WI38 (cell line): ENCODE results near the gene BRIX1.
"Not testable (repeated sequence)": the region's sequence is repeated elsewhere in the genome, so short reads cannot be mapped to it uniquely, and the experiment has no call there.

Experiments
- H3K4me3 ChIP-seq: 2 replicates; pipeline ENCODE4 v1.5.1; 2011; ENCODE audit warnings: low read depth, mild to moderate bottlenecking, control low read depth, low read length
- TF ChIP-seq, protein P1 (sequence below): IDR thresholded peaks from 2 replicates; pipeline ENCODE4 v1.5.1; 2012; ENCODE audit warnings: low read depth, mild to moderate bottlenecking, control low read depth, low read length

BRIX1 gene

DNA sequence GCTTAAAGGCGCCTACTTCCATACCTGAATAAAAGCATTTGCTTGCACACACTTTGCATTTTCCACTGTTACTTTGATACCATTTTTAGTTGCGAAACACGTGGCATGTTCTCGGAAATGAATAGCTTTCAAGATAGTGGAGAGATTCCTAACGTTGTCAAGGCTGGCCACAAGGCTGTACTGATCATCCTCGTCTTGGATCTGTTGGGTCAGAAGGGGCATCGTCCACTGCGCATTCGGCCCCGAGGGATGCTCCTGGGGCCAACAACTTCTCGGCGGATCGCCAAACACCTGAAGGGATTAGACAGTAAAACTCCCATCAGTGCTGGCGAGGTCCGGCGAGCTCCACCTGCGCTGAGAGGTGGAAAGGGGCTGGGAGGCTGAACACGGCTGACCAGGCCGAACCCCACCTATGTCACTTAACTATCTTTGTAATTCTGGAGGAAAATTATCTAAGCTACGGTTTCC is 806 bp upstream of the BRIX1 start:
- H3K4me3 ChIP-seq: peak overlapping the region; percentile 98
- TF ChIP-seq, protein P1, sequence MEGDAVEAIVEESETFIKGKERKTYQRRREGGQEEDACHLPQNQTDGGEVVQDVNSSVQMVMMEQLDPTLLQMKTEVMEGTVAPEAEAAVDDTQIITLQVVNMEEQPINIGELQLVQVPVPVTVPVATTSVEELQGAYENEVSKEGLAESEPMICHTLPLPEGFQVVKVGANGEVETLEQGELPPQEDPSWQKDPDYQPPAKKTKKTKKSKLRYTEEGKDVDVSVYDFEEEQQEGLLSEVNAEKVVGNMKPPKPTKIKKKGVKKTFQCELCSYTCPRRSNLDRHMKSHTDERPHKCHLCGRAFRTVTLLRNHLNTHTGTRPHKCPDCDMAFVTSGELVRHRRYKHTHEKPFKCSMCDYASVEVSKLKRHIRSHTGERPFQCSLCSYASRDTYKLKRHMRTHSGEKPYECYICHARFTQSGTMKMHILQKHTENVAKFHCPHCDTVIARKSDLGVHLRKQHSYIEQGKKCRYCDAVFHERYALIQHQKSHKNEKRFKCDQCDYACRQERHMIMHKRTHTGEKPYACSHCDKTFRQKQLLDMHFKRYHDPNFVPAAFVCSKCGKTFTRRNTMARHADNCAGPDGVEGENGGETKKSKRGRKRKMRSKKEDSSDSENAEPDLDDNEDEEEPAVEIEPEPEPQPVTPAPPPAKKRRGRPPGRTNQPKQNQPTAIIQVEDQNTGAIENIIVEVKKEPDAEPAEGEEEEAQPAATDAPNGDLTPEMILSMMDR: no peak

DNA sequence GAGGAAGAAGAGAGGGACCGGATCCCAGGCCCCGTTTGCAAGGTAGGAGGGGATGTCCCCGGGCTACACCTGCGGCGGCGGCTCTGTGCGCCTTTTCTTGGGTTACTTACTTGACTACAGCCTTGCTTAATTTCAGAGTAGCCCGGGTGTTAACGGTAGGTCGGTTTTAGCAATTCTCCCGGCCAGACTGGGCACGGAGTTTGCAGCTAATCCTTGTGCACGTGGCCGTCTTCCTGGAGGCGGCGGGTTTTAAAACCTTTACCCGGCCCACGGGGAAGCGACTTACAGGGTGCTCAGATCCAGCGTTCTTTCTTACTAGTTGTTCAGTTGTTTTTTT is 313 bp downstream of the BRIX1 start:
- TF ChIP-seq, protein P1: no peak
- H3K4me3 ChIP-seq: peak overlapping the region; percentile 98

DNA sequence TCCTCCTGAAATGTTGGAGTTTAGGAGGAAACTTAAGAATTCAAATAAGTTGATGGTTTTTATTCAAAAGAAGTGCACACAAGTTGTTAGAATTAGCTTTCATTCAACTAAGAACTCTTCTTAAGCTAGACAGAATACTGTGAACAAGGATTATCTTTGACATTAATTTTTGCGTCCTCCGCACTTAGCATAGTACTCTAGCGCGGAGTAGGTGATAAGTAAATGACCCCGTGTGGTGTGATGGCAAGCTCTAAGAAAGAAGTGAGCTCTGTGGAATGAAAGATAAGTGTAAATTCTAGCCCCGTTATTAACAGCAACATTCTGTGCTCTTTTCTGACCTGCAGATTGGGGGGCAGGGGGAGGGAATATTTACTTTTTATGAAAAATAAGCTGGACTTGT is 1.0 kb downstream of the BRIX1 start:
- peak overlapping the region; percentile 98 for H3K4me3 ChIP-seq
- TF ChIP-seq, protein P1: no peak

DNA sequence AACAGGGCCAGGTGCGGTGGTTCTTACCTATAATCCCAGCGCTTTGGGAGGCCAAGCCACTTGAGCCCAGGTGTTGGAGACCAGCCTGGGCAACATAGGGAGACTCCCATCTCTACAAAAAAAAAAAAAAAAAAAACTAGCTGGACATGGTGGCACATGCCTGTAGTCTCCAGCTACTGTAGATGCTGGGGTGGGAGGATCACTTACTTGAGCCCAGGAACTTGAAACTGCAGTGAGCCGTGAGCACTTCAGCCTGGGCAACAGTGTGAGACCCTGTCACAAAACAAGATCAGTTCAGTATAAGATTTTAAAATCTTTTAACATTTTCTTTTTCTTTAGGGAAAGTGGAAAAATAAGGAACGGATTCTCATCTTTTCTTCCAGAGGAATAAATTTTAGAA is 2.5 kb downstream of the BRIX1 start:
- TF ChIP-seq, protein P1: no peak
- no peak overlapping the region for H3K4me3 ChIP-seq

DNA sequence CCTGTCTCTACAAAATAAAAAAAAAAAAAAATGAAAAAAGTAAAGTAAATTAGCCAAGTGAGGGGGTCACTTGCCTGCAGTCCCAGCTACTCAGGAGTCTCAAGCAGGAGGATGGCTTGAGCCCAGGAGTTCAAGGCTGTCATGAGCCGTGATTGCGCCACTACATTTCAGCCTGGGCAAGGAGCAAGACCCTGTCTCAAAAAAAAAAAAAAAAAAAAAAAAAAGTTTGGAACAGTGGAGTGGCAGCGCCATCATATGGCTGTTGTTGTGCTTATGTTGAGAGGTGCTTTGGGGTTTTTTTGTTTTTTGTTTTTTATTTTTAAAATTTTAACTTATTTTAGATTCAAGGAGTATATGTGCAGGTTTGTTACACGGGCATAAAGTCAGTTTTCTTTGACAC is 3.6 kb downstream of the BRIX1 start:
- no peak overlapping the region for H3K4me3 ChIP-seq
- TF ChIP-seq, protein P1: no peak

DNA sequence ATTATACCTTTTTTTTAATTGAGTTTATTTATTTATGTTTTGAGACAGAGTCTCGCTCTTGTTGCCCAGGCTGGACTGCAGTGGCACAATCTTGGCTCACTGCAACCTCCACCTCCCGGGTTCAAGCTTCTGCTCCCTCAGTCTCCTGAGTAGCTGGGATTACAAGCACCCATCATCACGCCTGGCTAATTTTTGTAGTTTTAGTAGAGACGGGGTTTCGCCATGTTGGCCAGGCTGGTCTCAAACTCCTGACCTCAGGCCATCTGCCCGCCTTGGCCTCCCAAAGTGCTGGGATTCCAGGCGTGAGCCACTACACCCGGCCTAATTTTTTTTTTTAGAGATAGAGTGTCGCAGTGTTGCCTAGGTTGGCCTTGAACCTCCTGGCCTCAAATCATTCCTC is 7.7 kb downstream of the BRIX1 start:
- not testable (repeated sequence) for H3K4me3 ChIP-seq

DNA sequence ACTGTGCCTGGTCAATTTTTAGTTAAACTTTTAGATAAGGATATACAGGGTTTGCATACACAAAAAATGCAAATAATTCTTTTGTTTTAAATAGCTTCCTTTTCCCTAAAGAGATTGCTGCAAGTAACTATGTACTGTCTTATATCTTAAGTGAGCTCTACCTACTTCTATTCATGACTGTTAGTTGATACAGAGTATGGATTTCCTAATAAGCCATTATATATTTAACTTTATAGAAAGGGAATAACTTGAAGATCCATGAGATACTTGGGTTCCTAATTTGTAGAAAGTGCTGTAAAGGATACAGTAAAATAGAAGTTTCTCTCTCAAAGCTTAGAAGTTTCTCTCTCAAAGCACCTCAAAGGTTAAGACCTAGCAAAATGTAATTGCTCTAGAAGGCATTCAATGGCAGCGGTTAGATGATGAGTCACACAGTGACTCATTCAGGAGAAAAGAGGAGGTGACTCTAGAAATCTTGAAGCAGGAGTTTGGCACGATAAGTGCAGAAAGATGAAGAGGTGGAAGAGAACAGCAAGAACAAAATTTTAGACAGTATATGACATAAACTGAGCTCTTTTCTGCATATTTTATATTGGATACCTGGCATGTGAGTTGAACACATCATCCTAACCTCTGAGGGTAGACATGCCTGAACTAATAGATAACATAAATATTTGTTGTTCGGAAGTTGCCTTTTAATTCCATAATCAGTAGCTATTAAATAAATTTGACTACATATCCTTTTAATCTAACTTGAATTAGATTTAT is 8.4 kb downstream of the BRIX1 start:
- TF ChIP-seq, protein P1: no peak
- H3K4me3 ChIP-seq: no peak overlapping the region

DNA sequence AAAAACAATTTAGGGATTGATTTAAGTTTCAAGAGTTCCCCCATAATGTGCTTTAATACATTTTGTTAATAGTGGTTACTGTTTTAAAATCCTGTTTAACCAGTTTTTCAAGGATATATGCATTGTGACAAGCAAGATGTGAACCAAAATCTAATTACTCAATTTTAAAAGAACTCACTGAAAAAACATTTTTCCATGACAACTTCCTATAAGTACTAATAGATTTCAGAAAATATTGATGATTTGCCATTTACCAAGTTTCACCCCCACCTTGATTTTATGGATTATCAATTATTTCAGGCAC is 8.9 kb downstream of the BRIX1 start:
- H3K4me3 ChIP-seq: no peak overlapping the region
- TF ChIP-seq, protein P1: no peak
